ENCODE measurements around the gene WDR75. TPM values are rescaled to one million over a fixed set of nuclear protein-coding genes. Genes with fewer than 3 reads are reported as not detected.

Gene WDR75
- total RNA-seq, 1 donor from 2014 or later = 58.7 TPM

Other genes starting within 250 kb of the WDR75 start
- gene SLC40A1, start 139.3 kb downstream of the WDR75 start, total RNA-seq = 2.8 TPM in 2 replicates
- gene ASNSD1, start 220.0 kb downstream of the WDR75 start, total RNA-seq = 38.5 and 39.8 TPM in 2 replicates
- gene ANKAR, start 233.2 kb downstream of the WDR75 start, total RNA-seq = 3.2 and 5.2 TPM in 2 replicates